Lung (tissue), 12 donors: ENCODE results near the gene RHBG. TPM values are rescaled to one million over a fixed set of nuclear protein-coding genes. Genes with fewer than 3 reads are reported as not detected.

Experiments used
- ATAC-seq: fragments of 200-7000 bp; cut with Tn5 transposase; one replicate; pipeline ENCODE4 v1.9.1; 2020; ENCODE audit warnings: moderate number of reproducible peaks; ENCODE audit not compliant: insufficient read depth, low FRiP score
- DNase-seq, 3 donors: peaks; one replicate each; pipeline ENCODE4 v3.0.0-alpha.2; 2013 to 2017
- H3K27ac ChIP-seq, 2 donors: one replicate each; pipeline ENCODE4 v1.5.1; 2013; ENCODE audit warnings: mild to moderate bottlenecking in 2 of 2, moderate library complexity in 2 of 2, control low read depth in 1 of 2, inconsistent platforms in 1 of 2, low read depth in 1 of 2, low read length in 1 of 2
- H3K27me3 ChIP-seq, 3 donors: one replicate each; pipeline ENCODE4 v1.5.1; 2013; ENCODE audit warnings: low read length in 2 of 3; ENCODE audit not compliant: control insufficient read depth in 3 of 3, insufficient read depth in 3 of 3
- H3K36me3 ChIP-seq, 4 donors: one replicate each; pipeline ENCODE4 v1.5.1; 2013; ENCODE audit warnings: low read length in 4 of 4, mild to moderate bottlenecking in 1 of 4, moderate library complexity in 1 of 4; ENCODE audit not compliant: control insufficient read depth in 4 of 4, insufficient read depth in 4 of 4
- H3K4me1 ChIP-seq, 5 donors: one replicate each; pipeline ENCODE4 v1.5.1; 2013; ENCODE audit warnings: low read length in 5 of 5, mild to moderate bottlenecking in 2 of 5, moderate library complexity in 1 of 5; ENCODE audit not compliant: control insufficient read depth in 5 of 5, insufficient read depth in 5 of 5
- H3K4me3 ChIP-seq: one replicate; pipeline ENCODE4 v1.5.1; 2013; ENCODE audit warnings: mild to moderate bottlenecking, control low read depth, moderate library complexity
- H3K9ac ChIP-seq, 2 donors: one replicate each; pipeline ENCODE4 v1.5.1; 2013; ENCODE audit warnings: low read length in 2 of 2, control low read depth in 1 of 2; ENCODE audit not compliant: insufficient read depth in 1 of 2
- H3K9me3 ChIP-seq, 4 donors: one replicate each; pipeline ENCODE4 v1.5.1; 2013; ENCODE audit warnings: low read length in 3 of 4, mild to moderate bottlenecking in 1 of 4, moderate library complexity in 1 of 4; ENCODE audit not compliant: control insufficient read depth in 4 of 4, insufficient read depth in 3 of 4
- CTCF ChIP-seq: IDR thresholded peaks from 2 replicates; pipeline ENCODE4 v1.5.1; 2012; ENCODE audit warnings: mild to moderate bottlenecking; ENCODE audit errors: control extremely low read depth, extremely low read depth
- WGBS, 2 donors: extraction: QIAGEN DNeasy Blood & Tissue Kit; methylation state at CpG; one replicate each; pipeline ENCODE4 v1.1.7; 2013; 5-methylcytosine and 5-hydroxymethylcytosine counted together
- polyA plus RNA-seq, 2 donors: library from polyadenylated mRNA; stranded (reverse); fragments of 200-250 nt; gene quantifications; one replicate each; pipeline ENCODE4 v1.2.1, GENCODE V29; 2013
- total RNA-seq, 2 donors: library from RNA; depleted of rRNA in 1 of 2; stranded (reverse); fragments of >200 nt in 1 of 2; gene quantifications; one replicate each; pipeline ENCODE4 v1.2.1, GENCODE V29; 2014 to 2021
- donor health status: control.
- donor health status: control.
- donor health status: Bipolar disorder and iron deficiency.
- donor health status: healthy.
- donor health status: DM: yes; HTN: yes; CAD: no.

RHBG gene
- total and polyA plus RNA-seq, 4 donors = 0.18 to 0.74 TPM; not detected in 2

GRCh38 chr1:156431769-156432668 lies 63.0 kb downstream of the RHBG start:
- H3K4me1 ChIP-seq = peaks cover 0 to 18% (median 5%) of the 10 kb centered on the region in 5 donors
- no peak for TF ChIP-seq CTCF
- DNase-seq (no peak), ATAC-seq (no peak)
- H3K4me3 ChIP-seq = no peak overlapping the region
- H3K36me3 ChIP-seq = no peaks in the 10 kb centered on the region
- no peak overlapping the region for H3K9ac ChIP-seq
- no peak overlapping the region for H3K27ac ChIP-seq
- H3K27me3 ChIP-seq = peaks cover 2 to 95% (median 95%) of the 10 kb centered on the region in 3 donors
- peaks cover 0 to 6% (median 0%) of the 10 kb centered on the region in 4 donors for H3K9me3 ChIP-seq
- 16 to 20% methylated on average over 12 of the region's 12 CpGs for WGBS, 2 donors

- H3K36me3 ChIP-seq = no peaks in the 10 kb centered on the region
- ATAC-seq (no peak), DNase-seq (no peak)
- peaks cover 0 to 6% (median 0%) of the 10 kb centered on the region in 4 donors for H3K9me3 ChIP-seq
- TF ChIP-seq CTCF = no peak
- 5 to 6% methylated on average over 11 of the region's 11 CpGs for WGBS, 2 donors
- H3K4me3 ChIP-seq = no peak overlapping the region
- H3K4me1 ChIP-seq = peaks cover 0 to 18% (median 5%) of the 10 kb centered on the region in 5 donors
- H3K9ac ChIP-seq = no peak overlapping the region
- H3K27me3 ChIP-seq = peaks cover 0 to 95% (median 95%) of the 10 kb centered on the region in 3 donors
- no peak overlapping the region for H3K27ac ChIP-seq
These were observed 63.6 kb downstream of the RHBG start for GRCh38 chr1:156432669-156433018.

GRCh38 chr1:156433032-156433431 lies 64.0 kb downstream of the RHBG start:
- H3K9me3 ChIP-seq = peaks cover 0 to 6% (median 0%) of the 10 kb centered on the region in 4 donors
- H3K27ac ChIP-seq = no peak overlapping the region
- no peak for ATAC-seq
- H3K27me3 ChIP-seq = peaks cover 0 to 96% (median 95%) of the 10 kb centered on the region in 3 donors
- no peaks in the 10 kb centered on the region for H3K36me3 ChIP-seq
- TF ChIP-seq CTCF = no peak
- DNase-seq = no peak
- peaks cover 0 to 18% (median 5%) of the 10 kb centered on the region in 5 donors for H3K4me1 ChIP-seq
- 26 to 30% methylated on average over 4 of the region's 4 CpGs for WGBS, 2 donors
- H3K9ac ChIP-seq = no peak overlapping the region
- no peak overlapping the region for H3K4me3 ChIP-seq
